HT-29 (cell line): Measurements from ENCODE around the gene GREB1L. TPM values are rescaled to one million over a fixed set of nuclear protein-coding genes. Genes with fewer than 3 reads are reported as not detected.
"Not testable (repeated sequence)": the region's sequence is repeated elsewhere in the genome, so short reads cannot be mapped to it uniquely, and the experiment has no call there.

Experiments used
- DNase-seq: peaks from one replicate; pipeline ENCODE4 v3.0.0-alpha.2; 2015; ENCODE audit warnings: low spot score
- total RNA-seq: library from RNA; depleted of rRNA; stranded (reverse); fragments of >200 nt; shearing (Covaris generic); gene quantifications from 2 replicates; pipeline ENCODE4 v1.2.3, GENCODE V29; 2014

The GREB1L gene
- total RNA-seq, 1 experiment from 2014 or later, result not detected

- no peak for DNase-seq
These were observed 63.6 kb downstream of the GREB1L start for GRCh38 chr18:21305621-21306020.

GRCh38 chr18:21306368-21306767, 64.3 kb downstream of the GREB1L start:
- no peak for DNase-seq

DNA sequence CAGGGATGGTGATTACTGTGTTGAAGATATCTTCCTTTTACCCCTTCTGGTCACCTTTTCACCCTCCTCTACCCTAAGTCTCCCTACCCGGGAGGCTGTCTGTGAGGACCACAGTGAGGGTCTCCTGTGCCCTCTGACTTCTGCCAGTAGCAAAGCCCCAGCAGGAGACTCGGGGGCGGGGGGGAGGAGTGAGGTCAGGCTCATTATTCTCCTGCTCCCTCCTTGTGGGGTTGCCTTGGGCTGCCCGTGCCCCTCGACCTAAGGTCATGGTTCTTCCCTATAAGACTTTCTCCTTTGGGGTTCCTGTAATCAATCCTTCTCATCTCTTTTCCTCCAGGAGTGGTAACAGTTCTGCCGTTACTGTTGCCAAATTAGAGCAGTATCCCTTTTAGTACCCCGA, 65.5 kb downstream of the GREB1L start:
- no peak for DNase-seq

DNA sequence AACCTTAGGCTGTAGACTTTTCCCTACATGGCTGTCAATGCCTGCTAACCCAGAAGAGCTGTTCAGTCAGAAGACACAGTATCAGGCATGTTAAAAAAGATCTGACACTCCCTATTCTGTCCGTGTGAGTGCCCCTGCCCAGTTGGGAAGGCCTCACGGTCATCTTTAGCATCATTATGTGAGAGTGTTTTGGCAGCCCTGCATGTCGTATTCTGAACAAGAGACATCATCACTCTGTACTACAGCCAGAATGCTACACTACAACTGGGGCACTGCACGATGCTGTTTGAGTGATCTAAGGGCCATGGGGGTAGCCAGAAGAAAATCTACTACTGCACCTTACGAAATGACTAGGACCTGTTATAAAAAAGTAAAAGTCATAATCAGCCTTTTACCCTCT, 67.2 kb downstream of the GREB1L start:
- no peak for DNase-seq

GRCh38 chr18:21311980-21312379, 69.9 kb downstream of the GREB1L start:
- not testable (repeated sequence) for DNase-seq

DNA sequence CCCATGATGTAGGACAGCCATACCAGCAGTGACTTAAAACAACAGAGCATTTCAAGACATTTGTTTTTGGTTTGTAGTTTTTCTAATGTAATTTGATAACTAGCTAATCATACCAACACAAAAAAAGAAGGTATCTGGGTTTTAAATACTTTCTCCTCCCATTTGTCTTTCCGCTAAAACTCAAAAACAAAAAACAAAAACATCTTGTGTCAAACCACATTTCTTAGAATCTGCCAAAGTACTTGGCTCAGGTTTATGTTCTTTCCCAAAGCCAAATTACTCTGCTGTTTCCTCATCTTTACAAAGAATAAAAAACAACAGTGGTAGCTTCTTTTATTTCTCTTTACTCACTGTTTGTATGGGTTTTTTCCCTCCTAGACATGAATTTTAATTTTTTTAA, 71.5 kb downstream of the GREB1L start:
- DNase-seq, result no peak

DNA sequence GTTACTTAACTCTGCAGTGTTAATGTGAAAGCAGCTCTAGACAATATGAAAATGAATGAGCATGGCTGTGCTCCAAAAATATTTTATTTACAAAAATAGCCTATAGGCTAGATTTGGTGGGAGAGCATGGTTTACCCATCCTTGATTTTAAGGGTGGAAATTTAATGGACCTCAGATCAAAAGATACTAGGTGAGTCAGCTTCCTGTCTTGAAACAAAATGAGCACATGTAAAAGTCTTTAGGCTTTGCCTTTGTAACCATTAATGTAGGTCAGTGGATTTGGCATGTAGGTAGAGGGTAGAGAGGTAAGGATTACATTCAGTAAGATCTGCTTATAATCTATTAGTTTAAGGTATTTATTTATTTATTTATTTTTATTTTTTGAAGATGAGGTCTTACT, 72.7 kb downstream of the GREB1L start:
- DNase-seq, result no peak

GRCh38 chr18:21315126-21315525, 73.1 kb downstream of the GREB1L start:
- DNase-seq, result not testable (repeated sequence)

DNA sequence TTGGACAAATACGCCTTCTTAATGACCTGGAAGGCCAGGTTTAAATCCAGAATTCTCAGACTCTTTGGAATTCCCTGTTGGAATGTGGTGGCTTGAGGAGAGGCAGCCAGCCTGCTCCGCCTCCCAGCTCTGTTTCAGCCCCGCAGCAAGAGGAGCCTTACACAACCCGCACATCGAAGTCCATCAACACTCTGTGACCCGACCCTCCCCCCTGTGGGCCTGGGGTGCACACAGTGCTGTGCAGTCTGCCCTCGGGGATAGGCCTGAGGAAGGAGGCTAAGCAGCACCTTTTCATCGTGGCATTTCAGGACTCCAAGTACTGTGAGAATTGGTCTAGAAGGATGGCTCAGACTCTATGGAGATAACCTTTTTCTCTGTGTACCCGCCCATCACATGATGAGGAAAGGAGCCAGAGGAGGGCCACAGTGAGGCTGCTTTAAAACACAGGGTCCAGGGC, 73.7 kb downstream of the GREB1L start:
- peak; percentile 1 for DNase-seq

GRCh38 chr18:21316296-21316695, 74.3 kb downstream of the GREB1L start:
- DNase-seq, result no peak

DNA sequence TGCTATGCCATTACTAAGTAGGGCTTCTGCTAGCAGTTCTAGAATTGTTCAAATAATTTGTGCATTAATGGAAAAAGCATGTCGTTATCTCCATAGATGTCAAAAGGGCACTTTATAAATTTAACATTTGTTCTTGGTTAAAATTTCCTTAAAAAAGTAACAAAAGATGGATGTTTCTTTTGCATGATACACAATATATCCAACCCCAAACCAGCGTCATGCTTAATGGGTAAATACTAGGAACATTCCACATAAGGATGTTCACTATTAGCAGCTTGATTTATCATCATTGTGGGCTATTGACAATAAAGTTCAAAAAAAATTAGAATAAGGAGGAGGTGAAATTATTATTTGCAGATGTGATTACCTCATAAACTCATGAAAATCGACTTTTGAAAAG, 79.7 kb downstream of the GREB1L start:
- no peak for DNase-seq

DNA sequence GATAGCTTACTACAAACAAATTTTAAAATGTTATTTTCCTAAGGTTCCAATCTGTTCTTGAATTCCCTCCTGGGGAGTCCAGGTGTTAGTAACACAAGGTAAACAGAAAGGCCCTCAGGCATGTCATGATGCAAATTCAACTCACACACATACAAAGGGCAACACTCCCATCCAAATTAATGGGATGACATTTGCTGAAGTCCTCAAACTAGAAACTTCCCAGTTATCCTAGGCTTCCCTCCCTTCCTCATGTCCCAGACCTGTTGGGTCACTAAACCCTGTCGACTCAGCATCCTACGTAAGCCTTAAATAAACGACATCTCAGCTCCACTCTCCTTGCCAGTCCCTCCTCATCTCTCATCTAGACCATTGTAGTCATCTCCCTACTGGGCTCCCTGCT, 85.1 kb downstream of the GREB1L start:
- no peak for DNase-seq

- peak; percentile 60 for DNase-seq
These were observed 88.2 kb downstream of the GREB1L start for GRCh38 chr18:21330122-21330701.

DNA sequence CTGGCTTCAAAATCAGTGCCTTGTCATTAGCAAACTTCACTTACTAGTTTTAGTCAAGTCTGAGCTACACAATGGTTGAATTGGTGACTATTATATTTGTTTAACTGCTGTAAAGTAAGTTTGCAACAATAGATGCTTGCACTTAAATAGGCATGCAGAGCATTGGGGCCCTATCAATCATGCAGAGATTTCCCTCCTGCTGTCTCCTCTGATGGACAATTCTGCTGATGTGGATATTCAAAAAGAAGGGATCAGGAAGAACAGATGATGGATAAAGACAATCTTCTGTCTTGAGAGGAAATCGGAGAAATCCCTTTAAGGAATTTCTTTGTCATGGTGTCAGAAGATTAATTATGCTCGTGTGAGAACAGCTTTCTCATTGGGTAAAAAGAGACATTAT, 89.0 kb downstream of the GREB1L start:
- DNase-seq, result no peak

GRCh38 chr18:21335927-21336488, 94.0 kb downstream of the GREB1L start:
- no peak for DNase-seq

GRCh38 chr18:21336846-21337245, 94.8 kb downstream of the GREB1L start:
- DNase-seq, result no peak

DNA sequence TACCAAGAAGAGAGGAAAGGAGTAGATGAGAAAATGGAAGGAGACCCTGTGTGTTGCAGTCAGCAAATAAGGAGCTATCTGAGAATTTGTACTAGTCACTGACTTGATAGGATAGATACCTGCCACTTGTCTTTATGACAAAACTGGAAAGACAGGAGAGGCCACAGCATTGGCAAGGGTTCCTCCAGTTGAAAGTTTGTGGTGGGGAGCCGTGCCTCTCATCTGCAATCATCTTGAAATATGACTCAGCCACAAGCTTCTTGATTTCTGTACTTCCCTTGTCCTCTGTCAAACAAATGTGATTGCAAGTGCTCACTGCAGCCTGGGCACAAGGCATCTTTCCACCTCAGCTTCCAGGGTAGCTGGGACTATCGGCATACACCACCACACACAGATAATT, 99.1 kb downstream of the GREB1L start:
- DNase-seq, result no peak

DNA sequence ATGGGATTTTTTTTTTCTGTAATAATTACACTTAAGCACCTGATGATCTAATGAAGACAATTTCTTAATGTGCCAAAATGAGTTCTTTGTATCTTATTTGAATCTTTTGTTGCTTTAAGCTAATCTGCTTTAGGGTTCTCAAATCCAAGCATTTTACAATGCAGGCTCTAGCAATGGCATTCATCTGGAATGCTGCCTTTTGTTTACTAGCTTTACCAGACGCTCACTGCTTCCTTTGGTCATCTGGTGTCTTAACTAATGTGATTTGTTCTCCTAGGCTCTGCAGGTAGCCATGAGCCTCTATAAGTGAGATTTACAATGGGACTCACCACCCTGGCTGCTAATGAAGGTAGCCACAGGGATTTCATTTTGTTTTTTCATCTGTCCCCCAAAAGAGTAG, 100.3 kb downstream of the GREB1L start:
- no peak for DNase-seq

DNA sequence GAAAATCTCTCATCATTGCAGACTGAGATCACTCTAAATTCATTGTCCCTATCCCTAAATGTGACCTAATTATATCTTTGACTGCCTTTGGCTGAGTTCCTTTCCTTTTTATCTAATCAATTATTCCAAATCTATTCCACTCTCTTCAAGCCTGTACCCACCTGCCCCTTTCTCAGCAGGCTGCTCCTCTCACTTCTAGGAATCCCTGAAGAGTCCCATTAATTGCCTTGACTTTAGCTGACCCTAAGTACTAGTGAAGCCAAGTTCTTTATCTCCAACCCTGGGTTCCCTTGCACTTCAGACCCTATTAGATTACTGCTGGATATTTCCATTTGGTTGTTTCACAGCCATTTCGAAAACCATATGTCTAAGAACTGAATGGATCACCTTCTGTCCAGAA, 102.8 kb downstream of the GREB1L start:
- no peak for DNase-seq

GRCh38 chr18:21345840-21346239, 103.8 kb downstream of the GREB1L start:
- no peak for DNase-seq

DNA sequence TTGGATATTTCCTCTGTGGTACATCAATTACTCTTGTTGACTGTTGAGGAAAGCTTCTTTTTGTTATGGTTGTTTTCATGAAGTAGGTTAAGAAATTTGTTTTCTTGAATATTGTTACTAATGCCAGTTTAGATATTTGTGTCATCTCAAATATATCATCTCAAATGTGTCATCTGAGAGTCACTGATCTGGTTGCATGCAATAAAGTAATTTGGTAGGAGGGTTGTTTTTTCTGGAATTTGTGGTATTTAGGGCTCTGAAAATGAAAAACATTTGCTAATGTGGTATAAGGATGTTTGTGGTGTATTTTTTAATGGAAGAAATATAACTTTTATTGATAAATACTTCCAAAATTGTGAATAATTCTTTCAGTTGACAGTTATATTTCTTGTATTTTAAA, 117.7 kb downstream of the GREB1L start:
- DNase-seq, result no peak

GRCh38 chr18:21361307-21361880, 119.4 kb downstream of the GREB1L start:
- DNase-seq, result no peak

GRCh38 chr18:21362831-21363230, 120.8 kb downstream of the GREB1L start:
- no peak for DNase-seq

GRCh38 chr18:21363348-21363747, 121.3 kb downstream of the GREB1L start:
- DNase-seq, result no peak
